GM19023 (cell line): ENCODE measurements around the gene SNAP29.
"Not testable (repeated sequence)": the region's sequence is repeated elsewhere in the genome, so short reads cannot be mapped to it uniquely, and the experiment has no call there.

Experiments
- ATAC-seq: cut with Tn5 transposase; IDR thresholded peaks from one replicate; pipeline ENCODE4 v1.9.1; 2021; ENCODE audit warnings: mild to moderate bottlenecking, moderate library complexity; ENCODE audit not compliant: unreplicated experiment

SNAP29 gene

GRCh38 chr22:20927940-20928572 lies 69.2 kb downstream of the SNAP29 start:
- ATAC-seq = no peak

- ATAC-seq = no peak
Measured at GRCh38 chr22:20928573-20928967, 69.8 kb downstream of the SNAP29 start.

- ATAC-seq = no peak
Measured at GRCh38 chr22:20930004-20930403, 71.2 kb downstream of the SNAP29 start.

GRCh38 chr22:20930435-20930834 lies 71.6 kb downstream of the SNAP29 start:
- not testable (repeated sequence) for ATAC-seq

GRCh38 chr22:20931126-20931654 lies 72.4 kb downstream of the SNAP29 start:
- no peak for ATAC-seq

- no peak for ATAC-seq
Measured at GRCh38 chr22:20933910-20934309, 75.1 kb downstream of the SNAP29 start.

- not testable (repeated sequence) for ATAC-seq
Measured at GRCh38 chr22:20935049-20935448, 76.2 kb downstream of the SNAP29 start.

GRCh38 chr22:20935780-20936539 lies 77.2 kb downstream of the SNAP29 start:
- not testable (repeated sequence) for ATAC-seq

- ATAC-seq = no peak
Measured at GRCh38 chr22:20937031-20937793, 78.4 kb downstream of the SNAP29 start.

- no peak for ATAC-seq
Measured at GRCh38 chr22:20937794-20938671, 79.2 kb downstream of the SNAP29 start.

- ATAC-seq = not testable (repeated sequence)
Measured at GRCh38 chr22:20939457-20940185, 80.8 kb downstream of the SNAP29 start.

- ATAC-seq = no peak
Measured at GRCh38 chr22:20940186-20940651, 81.4 kb downstream of the SNAP29 start.
